Middle frontal gyrus (tissue), 1 donor: ENCODE results near the gene LDHD.
"Not testable (repeated sequence)": the region's sequence is repeated elsewhere in the genome, so short reads cannot be mapped to it uniquely, and the experiment has no call there.

Experiments used
- DNase-seq: peaks from one replicate; pipeline ENCODE4 v3.0.0-alpha.2; 2015; ENCODE audit warnings: low spot score; ENCODE audit errors: extremely low spot score

Gene LDHD

DNA sequence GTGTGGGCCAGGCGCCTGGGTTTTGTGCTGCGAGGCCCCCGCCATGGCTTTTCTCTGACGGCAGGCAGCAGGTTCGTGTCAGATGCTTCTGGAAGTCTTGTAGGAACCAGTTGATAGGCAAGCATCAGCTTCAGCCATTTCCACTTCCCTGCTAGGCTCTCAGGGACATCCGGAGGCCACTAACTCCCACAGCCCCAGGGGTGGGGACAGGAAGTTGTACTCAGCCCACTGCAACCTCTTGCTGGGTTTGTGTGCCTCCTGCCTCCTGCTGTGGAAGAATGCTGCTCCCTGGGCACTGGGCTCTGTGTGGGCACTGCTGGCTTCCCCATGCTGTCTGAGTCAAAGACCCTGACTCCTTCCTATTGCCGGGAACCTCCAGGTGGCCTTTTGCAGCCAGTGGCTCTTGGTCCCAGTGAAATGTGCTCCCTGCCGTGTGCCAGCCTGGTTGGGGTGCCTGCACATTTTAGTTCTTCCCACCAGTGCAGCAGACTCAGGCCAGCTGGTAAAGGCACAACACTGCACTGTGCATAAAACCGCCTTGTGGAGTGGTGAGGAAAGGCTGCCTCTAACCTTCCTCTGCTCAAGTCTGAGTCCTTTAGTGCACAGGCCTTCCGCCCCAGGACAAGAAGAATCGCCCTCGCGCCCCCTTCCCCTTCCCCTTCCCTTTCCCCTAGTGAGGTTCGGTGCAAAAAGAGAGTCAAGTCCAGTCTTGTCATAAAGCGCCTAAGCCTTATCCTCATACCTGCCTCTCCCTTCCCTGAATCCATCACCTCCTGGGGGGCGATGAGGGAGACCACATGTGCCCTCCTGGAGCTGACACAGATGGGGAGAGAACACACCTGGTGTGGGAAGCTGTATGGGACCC, 16.6 kb downstream of the LDHD start:
- no peak for DNase-seq

DNA sequence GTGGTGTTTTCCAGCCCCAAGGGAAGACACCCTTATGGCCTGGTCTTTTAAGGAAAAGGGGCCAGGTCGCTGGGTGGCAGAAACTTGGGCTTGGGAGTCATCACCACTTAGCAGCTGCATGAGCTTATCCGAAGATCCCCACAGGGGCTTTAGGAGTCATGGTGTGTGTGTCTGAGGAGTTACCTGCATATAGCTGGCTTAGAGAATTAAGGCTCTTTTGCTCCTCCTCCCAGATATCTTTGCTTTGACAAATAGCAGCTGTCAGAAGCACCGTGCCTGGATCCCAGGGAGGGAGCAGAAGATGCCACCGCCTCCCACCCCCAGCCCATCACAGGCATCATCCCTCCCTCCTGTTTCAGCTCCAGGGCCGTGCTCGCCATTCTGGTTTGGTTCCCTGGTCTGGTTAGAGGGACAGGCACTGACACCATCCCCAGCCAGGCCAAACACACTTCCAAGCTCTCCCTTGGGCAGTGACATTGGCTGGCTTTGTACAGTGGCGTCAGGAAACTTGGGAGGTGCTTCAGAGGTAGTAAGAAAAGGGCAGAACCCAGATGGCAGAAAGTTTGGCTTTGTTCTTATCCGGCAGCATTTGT, 17.4 kb downstream of the LDHD start:
- DNase-seq = no peak

DNA sequence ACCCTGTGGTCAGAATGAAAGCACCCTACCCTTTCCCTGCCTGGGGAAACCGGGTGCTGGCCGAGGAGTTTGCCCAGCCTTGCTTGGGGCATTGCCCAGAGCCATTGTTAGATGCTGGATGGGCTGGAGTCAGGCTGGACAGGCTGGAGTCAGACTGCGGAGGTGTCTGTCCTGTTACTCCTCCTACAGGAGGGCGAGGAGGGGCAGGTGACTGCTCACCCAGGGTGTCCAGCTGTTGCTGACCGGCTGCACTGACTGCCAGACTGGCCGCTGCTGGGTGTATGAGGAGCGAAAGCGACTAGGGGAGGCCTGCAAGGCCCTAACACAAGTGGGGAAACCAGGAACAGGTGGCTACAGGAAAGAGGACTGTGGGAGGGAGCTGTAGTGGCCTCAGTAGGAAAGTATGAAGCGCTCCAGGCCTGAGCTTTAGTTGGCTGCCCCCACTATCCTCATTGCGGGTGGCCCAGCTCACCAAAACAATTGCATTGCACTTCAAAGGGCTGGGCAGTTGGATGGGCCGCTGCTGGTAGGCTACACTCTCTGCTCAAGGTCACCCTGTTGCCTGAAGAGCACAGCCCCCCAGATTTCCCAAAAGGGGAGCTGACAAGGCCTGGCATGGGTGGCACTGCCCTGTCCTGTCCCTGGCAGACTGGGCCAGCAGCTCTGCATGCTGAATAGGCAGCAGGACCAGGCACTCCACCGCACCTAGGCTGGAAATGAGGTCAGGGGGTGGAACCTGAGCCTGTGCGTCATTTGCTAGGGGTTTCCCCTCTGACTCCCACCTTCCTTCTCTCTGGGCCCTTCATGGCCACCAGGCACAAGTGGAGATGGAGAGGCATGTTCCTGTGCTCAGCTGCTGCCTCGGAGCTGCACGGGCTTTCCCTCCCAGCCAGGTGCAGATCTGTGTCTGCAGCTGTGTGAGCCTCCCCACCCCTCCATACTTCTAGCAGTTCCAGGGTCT, 18.4 kb downstream of the LDHD start:
- no peak for DNase-seq

DNA sequence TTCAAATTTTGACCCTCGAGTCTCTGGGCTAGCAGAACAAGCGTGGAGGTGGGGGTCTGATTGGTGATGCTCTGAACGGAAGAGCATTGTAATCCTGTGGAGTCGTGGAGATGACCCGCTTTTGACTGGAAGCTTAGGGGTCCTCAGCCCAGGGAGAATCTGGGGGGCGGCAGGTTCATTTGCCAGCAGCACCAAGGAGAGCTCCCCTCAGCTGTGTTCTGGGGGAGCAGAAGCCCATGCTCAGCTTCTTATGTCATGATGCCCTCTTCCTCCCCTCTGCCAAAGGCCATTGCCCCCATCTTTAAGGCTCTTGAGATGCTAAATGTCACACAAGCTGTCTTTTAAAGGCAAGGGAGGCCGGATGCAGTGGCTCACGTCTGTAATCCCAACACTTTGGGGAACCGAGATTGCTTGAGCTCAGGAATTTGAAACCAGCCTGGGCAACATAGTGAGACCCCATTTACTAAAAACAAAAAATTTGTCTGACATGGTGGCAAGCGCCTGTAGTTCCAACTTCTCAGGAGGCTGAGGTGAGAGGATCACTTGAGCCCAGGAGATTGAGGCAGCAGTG, 19.3 kb downstream of the LDHD start:
- DNase-seq = no peak

DNA sequence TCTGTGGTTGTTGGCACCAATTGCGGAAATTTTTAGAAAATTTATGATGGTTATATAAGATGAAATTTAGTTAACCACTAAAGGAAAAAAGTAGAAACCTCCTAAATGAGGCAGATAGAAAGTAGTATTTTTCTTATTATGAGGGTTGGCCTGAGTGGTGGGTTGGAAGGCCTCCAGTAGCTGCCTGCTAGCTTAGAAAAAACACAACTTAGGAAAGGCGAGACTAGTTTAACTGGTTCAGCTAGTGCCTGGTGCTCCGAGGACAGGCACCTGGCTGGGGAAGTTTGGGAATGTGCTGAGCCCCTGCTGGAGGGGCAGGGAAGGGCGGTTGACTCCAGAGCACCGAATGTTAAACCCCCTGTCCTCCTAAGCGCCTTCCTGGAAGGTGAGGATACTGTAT, 19.9 kb downstream of the LDHD start:
- no peak for DNase-seq

DNA sequence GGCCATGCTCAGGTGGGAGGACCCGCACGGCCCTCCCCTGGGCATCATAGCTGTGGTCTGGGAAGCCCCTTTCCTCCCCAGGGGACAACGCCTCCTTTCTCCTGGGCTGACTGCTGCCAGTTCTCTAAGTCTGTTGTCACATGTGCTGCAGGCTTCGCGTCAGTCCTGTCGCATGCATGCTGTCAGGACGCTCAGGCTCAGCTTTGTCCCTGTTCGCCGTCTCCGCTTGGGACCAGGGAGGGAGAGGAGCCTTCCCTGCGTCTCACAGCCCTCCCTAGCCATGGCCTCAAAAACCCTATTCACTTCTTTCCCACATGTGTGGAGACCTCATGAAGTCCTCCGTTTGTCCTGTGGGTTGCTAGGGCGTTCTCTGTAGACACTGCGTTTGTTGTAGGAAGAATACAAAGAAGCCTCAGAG, 21.4 kb downstream of the LDHD start:
- no peak for DNase-seq

DNA sequence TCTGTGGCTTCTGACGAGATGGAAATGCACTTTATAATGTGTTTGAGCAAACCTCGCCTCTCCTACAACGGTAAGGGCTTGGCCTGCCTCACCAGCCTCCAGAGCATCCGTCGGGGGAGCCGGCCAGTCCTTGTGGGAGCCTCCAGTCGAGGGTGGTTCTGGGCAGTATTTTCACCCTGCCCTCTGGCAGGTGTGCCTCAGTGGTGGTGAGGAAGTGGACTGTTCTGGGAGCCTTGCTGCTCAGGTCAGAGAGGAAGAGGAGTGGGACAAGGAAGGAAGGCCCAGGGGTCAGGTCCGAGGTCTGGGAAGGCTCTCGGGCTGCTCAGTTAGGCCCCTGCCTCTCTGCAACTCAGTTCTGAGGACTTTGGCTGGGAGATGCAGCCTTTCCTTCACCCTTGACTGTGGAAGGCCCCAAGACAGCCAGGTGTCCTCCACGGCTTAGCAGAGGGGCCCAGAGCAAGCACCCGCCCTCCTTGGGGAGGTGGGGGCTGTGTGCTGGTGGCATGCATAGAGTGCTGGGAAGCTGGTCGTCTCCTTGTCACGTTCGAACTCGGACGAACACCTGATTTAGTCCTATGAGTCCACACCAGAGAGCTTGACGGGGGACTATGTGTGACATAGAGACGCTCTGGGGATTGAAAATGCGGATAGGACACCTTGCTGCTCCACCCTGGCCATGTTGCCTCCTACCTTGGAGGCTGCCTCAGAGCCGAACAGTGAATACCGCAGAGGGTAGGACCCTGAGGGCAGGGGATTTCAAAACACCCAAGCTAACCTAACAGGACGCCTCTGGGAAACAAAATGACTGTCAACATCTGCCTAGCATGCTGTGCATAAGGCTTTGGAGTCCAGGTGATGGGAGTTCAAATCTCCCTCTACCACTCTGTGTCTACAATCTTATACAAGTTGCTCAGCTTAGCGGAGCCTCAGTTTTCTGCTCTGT, 22.7 kb downstream of the LDHD start:
- DNase-seq = no peak

DNA sequence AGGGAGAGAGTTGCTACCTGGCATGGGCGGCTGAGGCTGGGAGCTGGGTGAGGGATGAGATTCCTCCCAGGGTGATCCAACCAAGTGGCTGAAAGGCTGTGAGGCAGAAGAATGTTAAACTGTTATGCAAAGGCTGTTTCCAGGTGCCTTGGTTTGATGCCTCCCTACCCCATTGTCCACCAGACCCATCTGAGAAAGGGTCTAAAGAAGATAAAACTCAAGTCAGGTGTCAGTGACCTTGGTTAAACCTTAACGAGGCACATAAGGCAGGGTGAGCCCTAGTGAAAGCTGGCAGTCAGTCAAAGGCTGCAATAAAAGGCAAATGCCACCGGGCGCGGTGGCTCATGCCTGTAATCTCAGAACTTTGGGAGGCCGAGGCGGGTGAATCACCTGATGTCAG, 23.8 kb downstream of the LDHD start:
- DNase-seq = no peak

DNA sequence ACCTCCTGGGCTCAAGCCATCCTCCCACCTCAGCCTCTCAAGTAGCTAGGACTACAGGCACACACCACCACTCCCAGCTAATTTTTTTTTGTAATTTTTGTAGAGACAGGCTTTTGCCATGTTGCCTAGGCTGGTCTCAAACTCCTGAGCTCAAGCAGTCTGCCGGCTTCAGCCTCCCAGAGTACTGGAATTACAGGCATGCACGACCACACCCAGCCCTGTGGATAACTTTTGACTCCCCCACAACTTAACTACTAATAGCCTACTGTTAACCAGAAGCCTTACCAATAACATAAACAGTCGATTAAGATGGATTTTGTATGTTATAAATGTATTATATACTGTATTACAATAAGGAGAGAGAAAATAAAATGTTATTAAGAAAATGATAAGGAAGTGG, 25.0 kb downstream of the LDHD start:
- DNase-seq = not testable (repeated sequence)

DNA sequence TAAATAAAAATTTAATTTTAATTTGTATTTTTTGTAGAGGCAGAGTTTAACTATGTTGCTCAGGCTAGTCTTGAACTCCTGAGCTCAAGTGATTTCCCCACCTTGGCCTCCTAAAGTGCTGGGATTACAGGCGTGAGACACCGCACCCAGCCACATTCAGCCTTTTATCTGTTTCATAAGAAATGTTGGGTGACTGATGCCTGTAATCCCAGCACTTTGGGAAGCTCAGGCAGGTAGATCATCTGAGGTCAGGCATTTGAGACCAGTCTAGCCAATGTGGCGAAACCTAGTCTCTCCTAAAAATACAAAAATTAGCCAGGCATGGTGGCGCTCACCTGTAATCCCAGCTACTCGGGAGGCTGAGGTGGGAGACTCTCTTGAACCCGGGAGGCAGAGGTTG, 25.7 kb downstream of the LDHD start:
- not testable (repeated sequence) for DNase-seq

DNA sequence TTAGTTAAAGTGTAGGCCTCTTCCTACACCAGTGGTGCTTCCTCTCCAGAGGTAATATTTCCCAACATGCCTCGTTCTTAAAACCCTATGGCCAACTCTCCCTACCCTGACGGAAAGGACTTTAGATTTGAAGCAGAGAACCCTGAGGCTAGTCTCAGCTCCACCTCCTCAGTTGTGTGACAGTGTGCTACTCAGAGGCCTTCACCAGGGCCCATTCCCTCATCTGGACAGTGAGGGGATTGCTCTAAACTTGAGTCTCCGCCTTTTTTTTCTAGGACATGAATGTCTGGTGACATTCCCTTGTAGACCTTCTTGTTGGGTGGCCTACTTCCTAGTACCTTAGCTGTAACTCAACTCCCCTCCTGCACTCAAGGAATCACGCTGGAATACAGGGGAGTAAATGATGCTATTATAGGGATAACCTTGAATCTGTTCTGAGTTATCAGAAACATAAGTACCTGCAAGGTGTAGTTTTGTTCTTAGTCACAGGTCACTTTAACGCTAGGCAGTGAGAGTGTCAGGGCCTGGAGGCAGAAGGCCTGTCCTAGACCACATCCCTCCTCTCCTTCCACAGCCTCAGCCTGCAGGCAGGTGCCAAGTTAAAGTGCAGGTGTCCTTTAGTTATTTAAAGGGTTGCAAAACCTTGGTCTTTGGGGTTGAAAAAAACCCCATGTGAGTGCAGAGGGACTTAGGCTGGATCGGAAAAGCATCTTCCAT, 26.9 kb downstream of the LDHD start:
- DNase-seq = no peak

DNA sequence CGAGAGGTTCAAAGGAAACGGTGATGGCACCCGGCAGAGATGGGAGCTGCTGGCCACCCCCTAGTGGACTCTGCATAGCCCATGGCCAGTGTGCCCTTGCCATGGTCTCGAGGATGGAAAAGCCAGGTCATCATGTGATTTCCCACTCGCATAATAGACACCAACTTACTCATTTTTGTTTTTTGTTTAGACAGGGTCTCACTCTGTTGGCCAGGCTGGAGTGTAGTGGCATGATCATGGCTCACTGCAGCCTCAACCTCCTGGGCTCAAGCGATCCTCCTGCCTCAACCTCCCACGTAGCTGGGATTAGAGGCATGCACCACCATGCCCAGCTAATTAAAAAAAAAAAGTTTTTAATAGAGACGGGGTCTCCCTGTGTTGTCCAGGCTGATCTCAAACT, 27.6 kb downstream of the LDHD start:
- no peak for DNase-seq

DNA sequence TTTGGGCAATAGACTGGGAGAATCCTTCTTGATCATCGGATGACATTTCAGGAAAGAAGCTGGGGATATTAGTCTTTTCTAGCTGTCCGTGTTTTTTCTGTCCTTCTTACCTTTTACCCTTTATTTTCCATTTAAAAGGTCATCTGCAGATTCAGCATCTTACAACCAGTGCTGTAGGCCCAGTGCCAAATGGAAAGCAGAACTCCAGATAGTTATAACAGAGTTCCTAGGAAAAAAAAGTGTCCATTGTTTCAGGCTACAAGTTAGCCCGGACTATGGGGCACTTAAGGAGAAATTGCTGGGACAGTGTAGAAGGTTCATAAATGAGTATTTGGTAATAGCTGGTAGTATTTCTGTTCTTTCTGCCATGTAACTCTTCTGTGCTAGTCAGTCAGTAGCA, 28.4 kb downstream of the LDHD start:
- no peak for DNase-seq

DNA sequence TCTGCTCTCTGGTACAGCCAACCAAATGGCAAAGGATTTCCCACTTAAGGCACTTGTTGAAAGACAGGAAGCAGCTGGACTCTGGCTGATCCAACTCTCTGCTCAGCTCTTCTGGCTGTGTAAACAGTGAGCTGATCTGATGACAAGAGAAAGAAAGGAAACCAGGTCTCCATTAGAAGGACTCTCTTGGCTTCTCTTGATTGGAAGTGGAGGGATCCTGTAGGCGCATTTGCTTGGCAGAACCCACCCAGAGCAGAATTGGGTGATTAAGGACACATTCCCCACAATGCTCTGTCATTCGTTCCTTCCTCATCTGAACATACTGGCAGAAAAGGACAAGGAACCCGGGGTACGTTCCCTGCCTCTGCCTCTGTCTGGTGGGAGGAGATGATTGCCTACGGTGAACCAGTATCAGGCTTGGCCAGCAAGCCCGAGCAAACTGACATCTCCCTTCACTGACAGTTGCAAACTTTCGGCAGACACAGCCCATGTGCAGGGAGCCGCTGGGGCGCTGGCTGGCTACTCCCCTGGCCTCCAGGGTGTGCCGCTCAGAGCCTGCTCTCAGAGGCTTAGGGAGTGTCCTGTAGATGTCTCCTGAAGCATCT, 29.1 kb downstream of the LDHD start:
- no peak for DNase-seq

DNA sequence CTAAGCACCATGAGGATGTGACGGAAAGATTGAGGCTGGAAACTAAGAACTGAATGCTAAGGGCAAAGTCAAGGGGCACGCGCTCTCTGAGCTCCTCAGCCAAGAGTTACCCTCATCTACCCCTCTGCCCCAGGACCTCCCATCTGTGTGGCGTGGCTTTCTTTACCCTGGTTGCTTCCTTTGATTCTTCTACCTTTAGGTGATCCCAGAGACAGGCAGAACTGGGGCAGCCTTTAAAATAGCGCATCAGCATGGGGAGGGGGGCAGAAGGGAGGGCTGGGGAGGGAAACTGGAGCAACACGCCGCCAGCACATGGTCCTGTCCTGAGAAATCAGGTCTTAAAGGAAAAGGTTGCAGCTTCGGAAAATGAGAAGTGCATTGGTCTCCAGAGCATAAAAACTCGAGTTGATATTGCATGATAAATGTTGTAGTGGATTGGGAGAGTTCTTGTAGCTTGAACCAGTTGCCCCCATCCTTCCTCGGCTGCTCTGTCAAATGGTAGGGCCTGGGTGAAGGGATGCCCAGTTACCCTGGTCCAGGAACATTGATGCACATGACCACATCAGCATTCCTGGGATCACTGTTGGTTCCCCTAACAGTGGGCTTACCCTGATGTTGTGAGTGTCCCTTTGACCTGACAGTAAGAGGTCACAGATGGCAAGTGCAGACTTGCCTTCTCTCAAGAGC, 29.7 kb downstream of the LDHD start:
- no peak for DNase-seq

DNA sequence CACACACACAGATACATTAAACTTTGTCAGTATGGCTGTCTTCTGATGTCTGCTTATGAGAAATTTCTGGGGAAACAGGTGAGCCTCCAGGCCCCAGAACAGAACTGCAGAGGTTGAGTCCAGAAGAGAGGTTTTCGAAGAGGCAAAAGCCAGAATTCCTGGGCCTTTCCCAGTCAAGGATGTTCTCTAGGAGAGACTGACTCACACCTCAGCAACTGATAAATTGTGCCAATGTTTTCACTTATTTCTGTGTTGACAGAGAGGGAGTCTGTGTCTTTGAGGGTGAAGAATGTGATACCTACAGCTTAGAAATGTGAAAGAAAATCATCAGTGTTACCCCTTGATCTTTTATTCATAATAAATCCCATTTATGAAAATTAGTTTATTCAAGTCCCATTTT, 30.3 kb downstream of the LDHD start:
- no peak for DNase-seq

DNA sequence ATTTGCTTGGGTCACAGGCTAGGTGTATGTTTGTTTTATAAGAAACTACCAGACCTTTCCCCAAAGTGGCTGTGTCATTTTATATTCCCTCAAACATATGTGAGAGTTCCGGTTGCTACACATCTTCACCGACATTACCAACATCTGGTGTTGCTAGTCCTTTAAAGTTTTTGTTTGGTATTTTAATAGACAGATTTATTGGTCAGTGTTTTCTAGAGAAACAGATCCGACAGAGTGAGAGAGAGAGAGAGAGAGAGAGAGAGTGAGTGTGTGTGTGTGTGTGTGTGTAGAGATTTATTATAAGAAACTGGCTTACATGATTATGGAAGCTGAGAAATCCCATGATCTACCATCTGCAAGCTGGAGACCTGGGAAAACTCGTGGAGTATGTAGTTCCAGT, 31.0 kb downstream of the LDHD start:
- DNase-seq = no peak

DNA sequence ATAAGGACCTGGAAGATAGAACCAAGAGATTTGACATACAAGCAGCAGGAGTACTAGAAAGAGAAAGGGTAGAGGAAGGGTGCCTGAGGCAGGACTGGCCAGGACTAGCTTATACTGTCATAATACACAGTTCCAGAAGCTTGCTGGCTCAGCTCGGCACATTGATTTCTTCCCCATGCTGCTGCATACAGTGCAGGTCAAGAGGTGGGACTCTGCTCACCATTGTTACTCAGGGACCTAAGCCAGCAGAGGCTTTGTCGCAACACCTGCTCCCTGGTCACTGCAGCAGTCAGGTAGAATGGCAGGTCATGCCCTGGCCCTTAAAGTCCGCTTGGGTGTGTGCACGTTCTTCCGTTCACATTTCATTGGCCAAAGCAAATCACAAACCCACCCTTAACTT, 32.8 kb downstream of the LDHD start:
- no peak for DNase-seq
